Gastrocnemius medialis (tissue), 4 donors: Measurements from ENCODE around the gene SLC16A10.

Source experiments
- CTCF ChIP-seq, 5 experiments: fragments of 450-650 bp in 3 of 5; fragments of 200-600 bp in 2 of 5; sonication (generic) in 2 of 5; IDR thresholded peaks in 4 of 5; conservative IDR thresholded peaks in 1 of 5; 1 replicate in 4 of 5; 2 replicates in 1 of 5; pipeline ENCODE4 v1.5.1; 2016 to 2019; ENCODE audit warnings: antibody characterized with exemption in 5 of 5, mild to moderate bottlenecking in 3 of 5, moderate library complexity in 3 of 5
- POLR2A ChIP-seq, 2 donors: fragments of 450-650 bp; IDR thresholded peaks; one replicate each; pipeline ENCODE4 v1.6.1; 2017; ENCODE audit warnings: antibody characterized with exemption in 2 of 2, mild to moderate bottlenecking in 2 of 2, moderate library complexity in 2 of 2

- no peak for TF ChIP-seq CTCF (IDR thresholded peaks at IDR 0.05 in 4 of 5, conservative IDR thresholded peaks at IDR 0.05 in 1 of 5)
- no peak for TF ChIP-seq POLR2A (IDR thresholded peaks at IDR 0.05)
Observed at GRCh38 chr6:111221804-111222203, 134.5 kb downstream of the SLC16A10 start.
